GM23338 (cell line): ENCODE data around the gene PLSCR2. TPM values are rescaled to one million over a fixed set of nuclear protein-coding genes. Genes with fewer than 3 reads are reported as not detected.

ENCODE experiments used
- ATAC-seq: fragments of 200-7000 bp; cut with Tn5 transposase; 3 replicates; pipeline ENCODE4 v1.9.1; 2020
- DNase-seq: peaks from one replicate; pipeline ENCODE4 v3.0.0-alpha.2; 2015; ENCODE audit warnings: low spot score
- H2AFZ ChIP-seq: fragments of 200-600 bp; sonication (generic); 2 replicates; pipeline ENCODE4 v1.8.0; 2016; ENCODE audit warnings: antibody characterized with exemption, mild to moderate bottlenecking, moderate library complexity
- H3F3A ChIP-seq: fragments of 200-600 bp; sonication (generic); replicated peaks from 2 replicates; pipeline ENCODE4 v1.8.0; 2017; ENCODE audit warnings: antibody characterized with exemption, mixed run types, low read depth
- H3K27ac ChIP-seq: fragments of 200-600 bp; sonication (generic); 2 replicates; pipeline ENCODE4 v1.6.1; 2016; ENCODE audit warnings: low read depth
- H3K27me3 ChIP-seq: fragments of 200-600 bp; sonication (generic); 2 replicates; pipeline ENCODE4 v1.8.0; 2016; ENCODE audit warnings: mild to moderate bottlenecking, mixed run types, moderate library complexity; ENCODE audit not compliant: insufficient read depth
- H3K36me3 ChIP-seq: fragments of 200-600 bp; sonication (generic); 2 replicates; pipeline ENCODE4 v1.8.0; 2016; ENCODE audit warnings: mild to moderate bottlenecking; ENCODE audit not compliant: insufficient read depth
- H3K4me1 ChIP-seq: fragments of 200-600 bp; sonication (generic); 2 replicates; pipeline ENCODE4 v1.8.0; 2016; ENCODE audit warnings: mild to moderate bottlenecking, moderate library complexity; ENCODE audit not compliant: insufficient read depth
- H3K4me2 ChIP-seq: fragments of 200-600 bp; sonication (generic); 2 replicates; pipeline ENCODE4 v1.7.1; 2017; ENCODE audit warnings: mixed run types
- H3K4me3 ChIP-seq: fragments of 200-600 bp; sonication (generic); 2 replicates; pipeline ENCODE4 v1.6.1; 2016; ENCODE audit warnings: mixed run types
- H3K79me2 ChIP-seq: fragments of 200-600 bp; sonication (generic); replicated peaks from 2 replicates; pipeline ENCODE4 v1.8.0; 2017; ENCODE audit warnings: mild to moderate bottlenecking; ENCODE audit not compliant: insufficient read depth
- H3K9me2 ChIP-seq: fragments of 200-600 bp; sonication (generic); 2 replicates; pipeline ENCODE4 v1.8.0; 2017; ENCODE audit not compliant: insufficient read depth
- H4K20me1 ChIP-seq: fragments of 200-600 bp; sonication (generic); replicated peaks from 2 replicates; pipeline ENCODE4 v1.8.0; 2017; ENCODE audit warnings: mild to moderate bottlenecking; ENCODE audit not compliant: insufficient read depth
- H3K27ac Mint-ChIP-seq: 2 replicates; pipeline ENCODE4 v1.8.0; 2020; ENCODE audit warnings: inconsistent platforms, mild to moderate bottlenecking, moderate library complexity, mixed read lengths
- H3K27me3 Mint-ChIP-seq: 3 replicates; pipeline ENCODE4 v1.8.0; 2022; ENCODE audit warnings: low read depth, mild to moderate bottlenecking, moderate library complexity, mixed read lengths, inconsistent platforms; ENCODE audit not compliant: insufficient read depth, poor library complexity
- H3K36me3 Mint-ChIP-seq: 3 replicates; pipeline ENCODE4 v1.8.0; 2021; ENCODE audit warnings: low read depth, mild to moderate bottlenecking, inconsistent platforms, moderate library complexity, mixed read lengths
- H3K4me1 Mint-ChIP-seq: 3 replicates; pipeline ENCODE4 v1.8.0; 2020; ENCODE audit warnings: mild to moderate bottlenecking, inconsistent platforms, mixed read lengths
- H3K4me3 Mint-ChIP-seq: 3 replicates; pipeline ENCODE4 v1.8.0; 2021; ENCODE audit warnings: moderate library complexity, mild to moderate bottlenecking, inconsistent platforms, mixed read lengths
- H3K9me3 Mint-ChIP-seq: 3 replicates; pipeline ENCODE4 v1.8.0; 2020; ENCODE audit warnings: moderate library complexity, mild to moderate bottlenecking, inconsistent platforms, mixed read lengths
- CREB1 ChIP-seq: fragments of 250-450 bp; sonication (Bioruptor Pico); IDR thresholded peaks from 2 replicates; pipeline ENCODE4 v1.5.0; 2020; ENCODE audit warnings: low read depth, mild to moderate bottlenecking, moderate library complexity
- CTCF ChIP-seq, 2 experiments: fragments of 200-600 bp in 1 of 2; sonication (generic) in 1 of 2; conservative IDR thresholded peaks; 2 replicates each; pipeline versions ENCODE4 v1.5.1 to v1.6.1; 2016 to 2017; ENCODE audit warnings: antibody characterized with exemption in 2 of 2, low read depth in 2 of 2, mild to moderate bottlenecking in 2 of 2, moderate library complexity in 1 of 2
- ETS1 ChIP-seq: IDR thresholded peaks from 2 replicates; pipeline ENCODE4 v1.6.1; 2016; ENCODE audit warnings: antibody characterized with exemption
- EZH2 ChIP-seq: fragments of 200-600 bp; sonication (generic); IDR thresholded peaks from one replicate; pipeline ENCODE4 v1.8.0; 2017; ENCODE audit warnings: antibody characterized with exemption, mild to moderate bottlenecking, low read depth; ENCODE audit not compliant: unreplicated experiment
- EZH2phosphoT487 ChIP-seq: fragments of 200-600 bp; sonication (generic); IDR thresholded peaks from one replicate; pipeline ENCODE4 v1.8.1; 2018; ENCODE audit warnings: antibody characterized with exemption; ENCODE audit not compliant: unreplicated experiment
- JUNB ChIP-seq: IDR thresholded peaks from one replicate; pipeline ENCODE4 v1.6.1; 2016; ENCODE audit warnings: antibody characterized with exemption; ENCODE audit not compliant: unreplicated experiment
- NANOG ChIP-seq: IDR thresholded peaks from 2 replicates; pipeline ENCODE4 v1.6.1; 2016; ENCODE audit warnings: antibody characterized with exemption, borderline replicate concordance
- POLR2AphosphoS5 ChIP-seq: IDR thresholded peaks from 2 replicates; pipeline ENCODE4 v1.6.1; 2016; ENCODE audit warnings: antibody characterized with exemption, low read depth
- STAT1 ChIP-seq: IDR thresholded peaks from one replicate; pipeline ENCODE4 v1.6.1; 2016; ENCODE audit warnings: antibody characterized with exemption; ENCODE audit not compliant: unreplicated experiment
- ZNF114 ChIP-seq: fragments of 250-450 bp; sonication (Bioruptor Pico); IDR thresholded peaks from 2 replicates; pipeline ENCODE4 v1.5.0; 2020; ENCODE audit warnings: mild to moderate bottlenecking, moderate library complexity
- polyA plus RNA-seq: library from polyadenylated mRNA; unstranded; fragments of >200 nt; fragmentation: Nextera tagmentation; extraction: Ambion mirVana; gene quantifications from 2 replicates; pipeline ENCODE4 v1.2.1, GENCODE V29; 2016
- total RNA-seq: library from RNA; depleted of rRNA; stranded (reverse); fragments of >200 nt; shearing (Covaris generic); gene quantifications from 2 replicates; pipeline ENCODE4 v1.2.3, GENCODE V29; 2014

PLSCR2 gene
- total and polyA plus RNA-seq, 2 experiments from 2014 or later, result 0.55 TPM; not detected in 1

GRCh38 chr3:146493221-146493620 lies 23.9 kb upstream of the PLSCR2 start (continued):
- no peak for TF ChIP-seq ETS1
- TF ChIP-seq NANOG, result no peak
- no peak for TF ChIP-seq CTCF (conservative IDR thresholded peaks at IDR 0.05; ENCODE audit: low read depth in 2 of 2)
- no peak for TF ChIP-seq JUNB

- peaks cover 1% of the 10 kb centered on the region for H3K27me3 Mint-ChIP-seq
- 0 out of 2 replicates have a peak, but pooled peaks cover 4% of the 10 kb centered on the region for H3K9me2 ChIP-seq
- no peak overlapping the region for H2AFZ ChIP-seq
- H3K36me3 ChIP-seq, result no peaks in the 10 kb centered on the region
- H3K4me3 Mint-ChIP-seq, result no peak overlapping the region
- H3K4me2 ChIP-seq, result no peak overlapping the region
- H3K4me1 Mint-ChIP-seq, result no peaks in the 10 kb centered on the region; the same call in 2 of the 3 replicates
- H4K20me1 ChIP-seq, result no peaks in the 10 kb centered on the region
- H3K4me1 ChIP-seq, result no peaks in the 10 kb centered on the region
- no peak overlapping the region for H3K27ac ChIP-seq
- no peaks in the 10 kb centered on the region for H3K79me2 ChIP-seq
- no peaks in the 10 kb centered on the region for H3K27me3 ChIP-seq
- H3F3A ChIP-seq, result no peaks in the 10 kb centered on the region
- DNase-seq (no peak), ATAC-seq (no peak)
- peaks cover 4% of the 10 kb centered on the region for H3K9me3 Mint-ChIP-seq
- no peak overlapping the region for H3K27ac Mint-ChIP-seq
- H3K4me3 ChIP-seq, result no peak overlapping the region
- peaks cover 1% of the 10 kb centered on the region; the same call in 1 of the 3 replicates for H3K36me3 Mint-ChIP-seq
- TF ChIP-seq ZNF114 (CRISPR knock-in tag), result no peak
- TF ChIP-seq JUNB, result no peak
- TF ChIP-seq POLR2AphosphoS5, result no peak
- no peak for TF ChIP-seq EZH2
- TF ChIP-seq CREB1 (CRISPR knock-in tag), result no peak
- no peak for TF ChIP-seq EZH2phosphoT487
These were observed 21.9 kb upstream of the PLSCR2 start for GRCh38 chr3:146491303-146491702.

GRCh38 chr3:146485297-146485696 lies 15.9 kb upstream of the PLSCR2 start:
- H3K4me2 ChIP-seq, result no peak overlapping the region
- peaks cover 13% of the 10 kb centered on the region; the same call in 2 of the 3 replicates for H3K36me3 Mint-ChIP-seq
- peaks cover 3% of the 10 kb centered on the region; the same call in 1 of the 2 replicates for H3K9me2 ChIP-seq
- no peak overlapping the region for H3K4me3 Mint-ChIP-seq
- H3K4me1 Mint-ChIP-seq, result no peaks in the 10 kb centered on the region
- peaks cover 4% of the 10 kb centered on the region for H3K27me3 Mint-ChIP-seq
- H3K4me1 ChIP-seq, result no peaks in the 10 kb centered on the region
- ATAC-seq (no peak), DNase-seq (no peak)
- H3K27me3 ChIP-seq, result no peaks in the 10 kb centered on the region
- H3K36me3 ChIP-seq, result no peaks in the 10 kb centered on the region
- no peak overlapping the region for H3K4me3 ChIP-seq
- H3K27ac Mint-ChIP-seq, result no peak overlapping the region
- no peak overlapping the region for H3K27ac ChIP-seq
- no peaks in the 10 kb centered on the region for H4K20me1 ChIP-seq
- no peaks in the 10 kb centered on the region for H3K79me2 ChIP-seq
- peaks cover 25% of the 10 kb centered on the region for H3K9me3 Mint-ChIP-seq
- no peak overlapping the region for H2AFZ ChIP-seq
- no peaks in the 10 kb centered on the region for H3F3A ChIP-seq
- TF ChIP-seq ZNF114 (CRISPR knock-in tag) (no peak), STAT1 (no peak), CREB1 (CRISPR knock-in tag) (no peak), POLR2AphosphoS5 (no peak), ETS1 (no peak), NANOG (no peak), JUNB (no peak)
